GM12878 (cell line): ENCODE data around the gene MIEN1. TPM values are rescaled to one million over a fixed set of nuclear protein-coding genes. Genes with fewer than 3 reads are reported as not detected.

Experiments used
- ATAC-seq: fragments of 200-7000 bp; cut with Tn5 transposase; 3 replicates; pipeline ENCODE4 v1.9.1; 2020; ENCODE audit warnings: mild to moderate bottlenecking, moderate library complexity
- BruUV-seq: library from RNA; stranded (reverse); fragments of 400-500 nt; replicated peaks from 2 replicates; lab custom pipeline; 2021; lab: Mats Ljungman, UMichigan
- CTCF ChIA-PET: fragments of 300-600 bp; sonication (Branson Sonifier 250); formaldehyde crosslinking; extraction: SDS; loops from one replicate; lab custom pipeline; 2021; ENCODE audit warnings: inconsistent platforms; lab: Yijun Ruan, JAX
- POLR2A ChIA-PET: fragments of 350-600 bp; formaldehyde crosslinking; extraction: SDS; loops from one replicate; lab custom pipeline; 2021; ENCODE audit warnings: inconsistent platforms; lab: Charles Lee
- RAD21 ChIA-PET: fragments of 300-600 bp; sonication (Branson Sonifier 250); formaldehyde crosslinking; loops from one replicate; lab custom pipeline; 2023; ENCODE audit warnings: antibody characterized with exemption; ENCODE audit not compliant: unreplicated experiment; lab: Charles Lee
- SMC1A ChIA-PET: fragments of 300-600 bp; sonication (Branson Sonifier 250); formaldehyde crosslinking; loops from one replicate; lab custom pipeline; 2023; ENCODE audit not compliant: unreplicated experiment, uncharacterized antibody; lab: Charles Lee
- DNase-seq: peaks from one replicate; pipeline ENCODE4 v3.0.0-alpha.2; 2011; ENCODE audit warnings: low read depth, low spot score
- FAIRE-seq: peaks from 3 replicates; lab custom pipeline; 2011; peaks lifted over from hg19 to GRCh38; lab: Jason Lieb, UNC
- H2AFZ ChIP-seq: 2 replicates; pipeline ENCODE4 v1.6.0; 2011; ENCODE audit warnings: low read depth, low read length, control low read depth; ENCODE audit not compliant: control insufficient read depth
- H3K27ac ChIP-seq: 2 replicates; pipeline ENCODE4 v1.5.1; 2011; ENCODE audit warnings: control low read depth; ENCODE audit not compliant: control insufficient read depth, insufficient read depth
- H3K27me3 ChIP-seq, 2 experiments: replicated peaks in 1 of 2; 2 replicates each; pipeline versions ENCODE4 v1.6.0 to v1.6.1; 2011; ENCODE audit warnings: low read length in 1 of 2; ENCODE audit not compliant: control insufficient read depth in 2 of 2, insufficient read depth in 2 of 2
- H3K36me3 ChIP-seq, 2 experiments: 2 replicates each; pipeline ENCODE4 v1.5.1; 2011; ENCODE audit warnings: low read length in 1 of 2; ENCODE audit not compliant: control insufficient read depth in 2 of 2, insufficient read depth in 2 of 2
- H3K4me1 ChIP-seq: 2 replicates; pipeline ENCODE4 v1.6.1; 2011; ENCODE audit warnings: mild to moderate bottlenecking, low read length, moderate library complexity, mixed read lengths; ENCODE audit not compliant: control insufficient read depth, insufficient read depth
- H3K4me2 ChIP-seq: 2 replicates; pipeline ENCODE4 v1.6.0; 2011; ENCODE audit warnings: control low read depth; ENCODE audit not compliant: control insufficient read depth, insufficient read depth
- H3K4me3 ChIP-seq: fragments of 200-600 bp; sonication (generic); 2 replicates; pipeline ENCODE4 v1.5.1; 2016
- H3K79me2 ChIP-seq: 2 replicates; pipeline ENCODE4 v1.6.0; 2011; ENCODE audit warnings: low read length; ENCODE audit not compliant: control insufficient read depth, insufficient read depth
- H3K9ac ChIP-seq: 2 replicates; pipeline ENCODE4 v1.8.0; 2011; ENCODE audit warnings: low read length, control low read depth, mixed read lengths; ENCODE audit not compliant: control insufficient read depth, insufficient read depth
- H3K9me3 ChIP-seq: replicated peaks from 3 replicates; pipeline ENCODE4 v1.5.1; 2011; ENCODE audit warnings: mild to moderate bottlenecking, low read length; ENCODE audit not compliant: control insufficient read depth, insufficient read depth
- H4K20me1 ChIP-seq: 2 replicates; pipeline ENCODE4 v1.6.0; 2011; ENCODE audit not compliant: control insufficient read depth, insufficient read depth
- CEBPZ ChIP-seq: fragments of 150-350 bp; IDR thresholded peaks from 2 replicates; pipeline ENCODE4 v1.6.1; 2016; ENCODE audit warnings: low read depth, low read length
- IKZF1 ChIP-seq: fragments of 450-650 bp; conservative IDR thresholded peaks from 2 replicates; pipeline ENCODE4 v1.6.1; 2017; ENCODE audit warnings: antibody characterized with exemption, mild to moderate bottlenecking
- IRF4 ChIP-seq: IDR thresholded peaks from 2 replicates; pipeline ENCODE4 v1.6.1; 2011; ENCODE audit warnings: low read depth, low read length
- JUNB ChIP-seq: IDR thresholded peaks from 2 replicates; pipeline ENCODE4 v1.6.1; 2016; ENCODE audit warnings: antibody characterized with exemption, mild to moderate bottlenecking
- MTA2 ChIP-seq: fragments of 450-650 bp; IDR thresholded peaks from 2 replicates; pipeline ENCODE4 v1.6.1; 2016; ENCODE audit warnings: low read depth, mild to moderate bottlenecking, moderate library complexity
- RAD21 ChIP-seq: IDR thresholded peaks from 2 replicates; pipeline ENCODE4 v1.6.1; 2011; ENCODE audit warnings: mild to moderate bottlenecking, low read depth, low read length, moderate library complexity; ENCODE audit not compliant: insufficient read depth
- RFX5 ChIP-seq: IDR thresholded peaks from 2 replicates; pipeline ENCODE4 v1.6.1; 2011; ENCODE audit warnings: low read depth, low read length, improper control_type of control experiment
- RUNX3 ChIP-seq: IDR thresholded peaks from 2 replicates; pipeline ENCODE4 v1.6.1; 2012; ENCODE audit warnings: low read length, inconsistent platforms
- SPI1 ChIP-seq: IDR thresholded peaks from 2 replicates; pipeline ENCODE4 v1.6.1; 2011; ENCODE audit warnings: low read depth, mild to moderate bottlenecking, low read length, moderate library complexity, borderline replicate concordance; ENCODE audit not compliant: insufficient read depth
- in situ Hi-C: fragments of 300-500 bp; cut with MboI; formaldehyde crosslinking; loops from 9 replicates; pipeline ENCODE4 v1.14.3; 2018; ENCODE audit warnings: mixed read lengths
- intact Hi-C: fragments of 100-400 bp; cut with micrococcal nuclease; formaldehyde crosslinking; loops from one replicate; pipeline ENCODE4 v1.14.2; 2022; ENCODE audit not compliant: unreplicated experiment
- polyA plus RNA-seq, 11 experiments: library from polyadenylated mRNA; depleted of rRNA in 4 of 11; unstranded in 6 of 11; stranded (reverse) in 5 of 11; fragments of >200 nt; fragmentation: Nextera tagmentation in 4 of 11; fragmentation: Illumina TruSeq in 1 of 11; extraction: Ambion mirVana in 4 of 11; extraction: Trizol in 1 of 11; gene quantifications; 1 replicate in 1 of 11; 2 replicates in 10 of 11; pipeline versions ENCODE4 v1.2.1 to v1.2.3, GENCODE V29; 2011 to 2016; ENCODE audit warnings: inconsistent platforms in 2 of 11, missing spikeins in 2 of 11, low read depth in 1 of 11
- total RNA-seq, 4 experiments: library from RNA; depleted of rRNA in 3 of 4; stranded (reverse); fragments of >200 nt in 3 of 4; fragmentation: Illumina TruSeq in 1 of 4; extraction: Trizol in 1 of 4; gene quantifications; 2 replicates each; pipeline versions ENCODE4 v1.2.1 to v1.2.3, GENCODE V29; 2013 to 2021
- TF ChIP-seq, protein P1 (sequence below): IDR thresholded peaks from 2 replicates; pipeline ENCODE4 v1.6.1; 2012; ENCODE audit warnings: mild to moderate bottlenecking, low read depth, low read length
- TF ChIP-seq, protein P2 (sequence below), 3 experiments: IDR thresholded peaks in 2 of 3; conservative IDR thresholded peaks in 1 of 3; 2 replicates each; pipeline ENCODE4 v1.5.1; 2011; ENCODE audit warnings: low read depth in 3 of 3, low read length in 3 of 3, mild to moderate bottlenecking in 3 of 3, control low read depth in 2 of 3, moderate library complexity in 2 of 3, inconsistent platforms in 1 of 3, mixed read lengths in 1 of 3; ENCODE audit not compliant: control insufficient read depth in 2 of 3, insufficient read depth in 1 of 3; ENCODE audit errors: extremely low read depth in 1 of 3

MIEN1 gene
- total and polyA plus RNA-seq, 10 of the 15 experiments (the other 5 are each of a cell fraction or from before 2014, with no cell fraction given): 24.9 to 89.1 (median 47.7) TPM

- no peak for TF ChIP-seq CEBPZ
- TF ChIP-seq MTA2: peak; percentile 89
These were observed 42.9 kb upstream of the MIEN1 start (continued) for GRCh38 chr17:39772987-39773934.

- peak overlapping the region; percentile 52; the same call in 1 of the 2 replicates for H3K9ac ChIP-seq
- TF ChIP-seq RUNX3 (0 out of 2 replicates have a peak, but pooled peaks have one; percentile 6), SPI1 (0 out of 2 replicates have a peak, but pooled peaks have one; percentile 12), JUNB (no peak), RAD21 (no peak), IKZF1 (peak; percentile 28; the same call in 1 of the 2 replicates), IRF4 (no peak), RFX5 (no peak)
- TF ChIP-seq, protein P1, sequence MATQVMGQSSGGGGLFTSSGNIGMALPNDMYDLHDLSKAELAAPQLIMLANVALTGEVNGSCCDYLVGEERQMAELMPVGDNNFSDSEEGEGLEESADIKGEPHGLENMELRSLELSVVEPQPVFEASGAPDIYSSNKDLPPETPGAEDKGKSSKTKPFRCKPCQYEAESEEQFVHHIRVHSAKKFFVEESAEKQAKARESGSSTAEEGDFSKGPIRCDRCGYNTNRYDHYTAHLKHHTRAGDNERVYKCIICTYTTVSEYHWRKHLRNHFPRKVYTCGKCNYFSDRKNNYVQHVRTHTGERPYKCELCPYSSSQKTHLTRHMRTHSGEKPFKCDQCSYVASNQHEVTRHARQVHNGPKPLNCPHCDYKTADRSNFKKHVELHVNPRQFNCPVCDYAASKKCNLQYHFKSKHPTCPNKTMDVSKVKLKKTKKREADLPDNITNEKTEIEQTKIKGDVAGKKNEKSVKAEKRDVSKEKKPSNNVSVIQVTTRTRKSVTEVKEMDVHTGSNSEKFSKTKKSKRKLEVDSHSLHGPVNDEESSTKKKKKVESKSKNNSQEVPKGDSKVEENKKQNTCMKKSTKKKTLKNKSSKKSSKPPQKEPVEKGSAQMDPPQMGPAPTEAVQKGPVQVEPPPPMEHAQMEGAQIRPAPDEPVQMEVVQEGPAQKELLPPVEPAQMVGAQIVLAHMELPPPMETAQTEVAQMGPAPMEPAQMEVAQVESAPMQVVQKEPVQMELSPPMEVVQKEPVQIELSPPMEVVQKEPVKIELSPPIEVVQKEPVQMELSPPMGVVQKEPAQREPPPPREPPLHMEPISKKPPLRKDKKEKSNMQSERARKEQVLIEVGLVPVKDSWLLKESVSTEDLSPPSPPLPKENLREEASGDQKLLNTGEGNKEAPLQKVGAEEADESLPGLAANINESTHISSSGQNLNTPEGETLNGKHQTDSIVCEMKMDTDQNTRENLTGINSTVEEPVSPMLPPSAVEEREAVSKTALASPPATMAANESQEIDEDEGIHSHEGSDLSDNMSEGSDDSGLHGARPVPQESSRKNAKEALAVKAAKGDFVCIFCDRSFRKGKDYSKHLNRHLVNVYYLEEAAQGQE: no peak
- TF ChIP-seq, protein P2, sequence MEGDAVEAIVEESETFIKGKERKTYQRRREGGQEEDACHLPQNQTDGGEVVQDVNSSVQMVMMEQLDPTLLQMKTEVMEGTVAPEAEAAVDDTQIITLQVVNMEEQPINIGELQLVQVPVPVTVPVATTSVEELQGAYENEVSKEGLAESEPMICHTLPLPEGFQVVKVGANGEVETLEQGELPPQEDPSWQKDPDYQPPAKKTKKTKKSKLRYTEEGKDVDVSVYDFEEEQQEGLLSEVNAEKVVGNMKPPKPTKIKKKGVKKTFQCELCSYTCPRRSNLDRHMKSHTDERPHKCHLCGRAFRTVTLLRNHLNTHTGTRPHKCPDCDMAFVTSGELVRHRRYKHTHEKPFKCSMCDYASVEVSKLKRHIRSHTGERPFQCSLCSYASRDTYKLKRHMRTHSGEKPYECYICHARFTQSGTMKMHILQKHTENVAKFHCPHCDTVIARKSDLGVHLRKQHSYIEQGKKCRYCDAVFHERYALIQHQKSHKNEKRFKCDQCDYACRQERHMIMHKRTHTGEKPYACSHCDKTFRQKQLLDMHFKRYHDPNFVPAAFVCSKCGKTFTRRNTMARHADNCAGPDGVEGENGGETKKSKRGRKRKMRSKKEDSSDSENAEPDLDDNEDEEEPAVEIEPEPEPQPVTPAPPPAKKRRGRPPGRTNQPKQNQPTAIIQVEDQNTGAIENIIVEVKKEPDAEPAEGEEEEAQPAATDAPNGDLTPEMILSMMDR (IDR thresholded peaks at IDR 0.05 in 2 of 3, conservative IDR thresholded peaks at IDR 0.05 in 1 of 3; ENCODE audit: control insufficient read depth in 2 of 3, extremely low read depth in 1 of 3, insufficient read depth in 1 of 3, low read depth in 3 of 3, low read length in 3 of 3): no peak
These were observed 42.1 kb upstream of the MIEN1 start for GRCh38 chr17:39772415-39772814.

More at GRCh38 chr17:39772415-39772814, 42.1 kb upstream of the MIEN1 start:
- POLR2A ChIA-PET: interaction anchor here (1.2 kb wide), 1 partner anchor 15 kb away, joined by 8 read pairs; no protein-coding TSS in a partner anchor
- peak overlapping the region; percentile 95 for H3K27ac ChIP-seq
- BruUV-seq: no TSS peak
- in situ Hi-C loops: no loop called here
- peaks cover 72% of the 10 kb centered on the region for H3K4me1 ChIP-seq
- RAD21 ChIA-PET: interaction anchor here (1.2 to 2.0 kb wide), 4 partner anchors 9 to 90 kb away, joined by 4 to 18 read pairs (median 4); no protein-coding TSS in a partner anchor
- peak overlapping the region; percentile 79; the same call in 1 of the 2 replicates for H3K4me3 ChIP-seq
- SMC1A ChIA-PET: interaction anchor here (0.7 to 1.2 kb wide), 6 partner anchors 13 to 90 kb away, joined by 3 to 7 read pairs (median 3); no protein-coding TSS in a partner anchor
- intact Hi-C loops: loop anchor here (5.0 kb wide), 1 partner anchor 75 kb away; no protein-coding TSS in a partner anchor
- H3K9me3 ChIP-seq: no peaks in the 10 kb centered on the region; the same call in 2 of the 3 replicates
- no peak for DNase-seq
- H2AFZ ChIP-seq: no peak overlapping the region
- H3K36me3 ChIP-seq: peaks cover 7 to 29% of the 10 kb centered on the region in 2 experiments
- FAIRE-seq: no peak
- no peaks in the 10 kb centered on the region for H3K27me3 ChIP-seq
- H3K4me2 ChIP-seq: peak overlapping the region; percentile 97
- CTCF ChIA-PET: interaction anchor here (0.9 kb wide), 1 partner anchor 17 kb away, joined by 3 read pairs; no protein-coding TSS in a partner anchor
- H3K79me2 ChIP-seq: peaks cover 94% of the 10 kb centered on the region
- no peaks in the 10 kb centered on the region for H4K20me1 ChIP-seq
- ATAC-seq: no peak
